Activated naive CD4-positive, alpha-beta T cell treated with anti-CD3 and anti-CD28 coated beads, Interleukin-2, amount 50 U/mL, for 24 hours (primary cell): ENCODE results near the gene NEK7.

Experiments used
- H3K27ac Mint-ChIP-seq: one replicate; pipeline ENCODE4 v1.8.0; 2021; ENCODE audit warnings: mild to moderate bottlenecking, mixed read lengths
- H3K27me3 Mint-ChIP-seq: one replicate; pipeline ENCODE4 v1.8.0; 2021; ENCODE audit warnings: mixed read lengths
- H3K36me3 Mint-ChIP-seq: one replicate; pipeline ENCODE4 v1.8.0; 2021; ENCODE audit warnings: mixed read lengths
- H3K4me1 Mint-ChIP-seq: one replicate; pipeline ENCODE4 v1.8.0; 2021; ENCODE audit warnings: mixed read lengths
- H3K4me3 Mint-ChIP-seq: one replicate; pipeline ENCODE4 v1.8.0; 2021; ENCODE audit warnings: mild to moderate bottlenecking, mixed read lengths
- H3K9me3 Mint-ChIP-seq: one replicate; pipeline ENCODE4 v1.8.0; 2021; ENCODE audit warnings: mixed read lengths

The NEK7 gene

DNA sequence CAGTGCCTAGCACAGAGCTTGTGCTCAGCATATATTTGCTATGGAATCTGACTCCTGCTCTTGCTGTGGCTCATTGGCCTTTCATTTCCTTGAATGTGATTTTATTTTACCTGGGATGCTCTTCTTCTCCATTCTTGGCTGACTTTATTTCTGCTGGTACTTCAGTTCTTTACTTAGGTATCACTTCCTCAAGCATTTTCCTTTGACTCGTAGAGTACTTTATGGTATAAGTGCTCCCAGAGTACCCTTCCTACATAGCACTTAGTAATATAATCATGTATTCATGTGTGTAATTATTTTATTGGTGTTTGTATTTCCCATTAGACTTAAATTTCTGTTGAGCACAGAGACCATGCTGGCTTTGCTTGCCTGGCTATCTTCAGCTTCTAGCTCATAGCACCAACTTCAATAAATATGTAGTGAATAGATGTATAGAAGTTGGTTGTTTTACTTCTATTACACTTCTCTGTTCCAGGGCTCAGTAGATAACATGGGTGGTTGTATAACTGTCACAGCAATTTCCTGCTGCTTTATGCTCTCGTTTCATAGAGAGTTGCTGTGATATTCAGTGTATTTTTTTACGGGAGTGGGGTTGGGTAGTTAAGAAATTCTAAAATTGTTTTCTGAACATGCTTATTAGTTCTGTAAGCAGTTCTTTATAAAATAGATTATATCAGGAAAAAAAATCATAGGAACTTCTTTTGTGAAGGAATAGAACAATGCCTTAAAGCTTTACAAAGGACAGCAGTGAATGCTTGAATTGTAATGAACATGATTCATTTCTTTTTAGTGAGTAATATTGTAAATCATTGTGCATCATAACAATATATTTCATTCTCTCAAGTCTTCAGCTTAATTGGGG lies 112.2 kb downstream of the NEK7 start:
- no peaks in the 10 kb centered on the region for H3K27me3 Mint-ChIP-seq
- no peaks in the 10 kb centered on the region for H3K9me3 Mint-ChIP-seq
- H3K36me3 Mint-ChIP-seq = peaks cover 2% of the 10 kb centered on the region
- no peak overlapping the region for H3K4me3 Mint-ChIP-seq
- H3K4me1 Mint-ChIP-seq = peaks cover 33% of the 10 kb centered on the region
- no peak overlapping the region for H3K27ac Mint-ChIP-seq

DNA sequence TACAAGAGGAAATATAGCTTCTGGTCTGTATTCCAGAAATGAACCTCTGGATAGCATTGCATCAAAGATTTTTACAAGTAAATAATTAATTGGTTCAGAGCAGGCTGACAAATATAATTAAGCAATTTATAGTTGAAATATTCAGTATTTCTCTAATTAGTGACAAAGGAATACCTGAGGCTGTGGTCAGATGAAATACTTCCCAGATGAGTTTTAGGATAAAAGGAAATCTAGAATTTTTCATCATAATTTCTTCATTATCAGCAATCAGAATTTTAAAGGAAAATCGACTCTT lies 112.8 kb downstream of the NEK7 start:
- Mint-ChIP-seq H3K27ac (no peak overlapping the region), H3K4me3 (no peak overlapping the region), H3K27me3 (no peaks in the 10 kb centered on the region), H3K9me3 (no peaks in the 10 kb centered on the region), H3K36me3 (no peaks in the 10 kb centered on the region), H3K4me1 (peaks cover 35% of the 10 kb centered on the region)

DNA sequence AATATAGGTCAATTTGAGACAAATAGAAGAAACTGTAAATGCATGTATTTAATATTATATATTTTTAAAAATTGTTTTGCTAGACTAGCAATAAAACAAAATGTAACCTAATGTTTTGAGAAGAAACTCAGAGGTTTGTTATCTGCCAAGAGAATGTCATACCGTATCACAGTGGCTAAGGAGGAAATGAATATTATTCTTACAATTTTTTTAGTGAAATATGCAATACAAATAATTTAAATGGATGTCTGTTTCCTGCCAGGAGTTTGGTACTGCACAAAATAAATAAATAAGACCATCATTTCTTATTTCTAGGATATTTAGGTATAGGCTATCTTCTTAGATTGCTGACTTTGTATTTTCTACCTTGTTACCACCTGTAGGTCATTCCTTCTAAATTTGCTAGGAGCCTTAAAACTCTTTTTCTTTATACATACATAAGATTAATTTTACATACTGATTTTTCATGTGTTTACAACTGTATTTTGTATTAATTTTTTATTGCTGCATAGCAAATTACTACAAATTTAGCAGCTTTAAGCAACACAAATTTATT lies 113.6 kb downstream of the NEK7 start:
- Mint-ChIP-seq H3K4me1 (peaks cover 29% of the 10 kb centered on the region), H3K4me3 (no peak overlapping the region), H3K27ac (no peak overlapping the region), H3K9me3 (no peaks in the 10 kb centered on the region), H3K36me3 (no peaks in the 10 kb centered on the region), H3K27me3 (no peaks in the 10 kb centered on the region)

DNA sequence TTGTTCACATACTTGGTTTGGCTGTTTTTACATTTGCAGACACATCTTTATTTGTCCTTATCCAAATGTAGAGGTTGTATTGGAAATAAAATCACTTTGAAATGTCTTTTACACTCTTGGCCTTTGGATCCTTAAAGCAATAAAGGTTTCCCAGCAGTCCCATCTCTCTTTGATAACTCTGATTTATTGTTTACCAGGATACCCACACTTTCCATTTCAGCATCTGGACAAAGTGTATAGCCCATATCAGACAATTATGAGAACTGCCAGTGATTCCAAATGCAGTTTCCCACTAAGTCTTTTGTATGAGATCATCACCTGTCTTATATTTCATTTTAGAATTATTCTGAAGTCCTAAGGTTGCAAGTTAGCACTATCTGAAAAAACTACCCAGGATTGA lies 114.7 kb downstream of the NEK7 start:
- Mint-ChIP-seq H3K4me1 (peaks cover 27% of the 10 kb centered on the region), H3K27ac (no peak overlapping the region), H3K9me3 (no peaks in the 10 kb centered on the region), H3K4me3 (no peak overlapping the region), H3K27me3 (no peaks in the 10 kb centered on the region), H3K36me3 (no peaks in the 10 kb centered on the region)

DNA sequence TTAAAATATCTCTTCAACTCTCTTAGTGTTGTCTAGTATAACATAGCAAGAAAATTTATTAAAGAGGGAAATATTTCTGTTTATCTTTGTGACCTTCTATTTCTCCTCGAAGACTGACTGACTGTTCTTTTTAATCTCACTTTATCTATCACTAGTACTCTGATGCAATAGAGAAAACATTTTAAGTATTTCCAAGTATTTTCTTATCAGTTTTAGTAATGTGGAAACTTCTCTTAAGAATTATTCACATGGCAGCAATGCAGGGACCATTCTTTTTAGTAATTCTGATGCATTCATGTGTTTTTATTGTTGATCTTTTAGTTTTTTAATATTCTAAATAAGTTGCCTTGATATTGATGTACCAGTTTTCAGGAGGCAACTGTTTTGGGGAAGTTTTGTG lies 115.7 kb downstream of the NEK7 start:
- no peaks in the 10 kb centered on the region for H3K9me3 Mint-ChIP-seq
- H3K4me3 Mint-ChIP-seq = no peak overlapping the region
- no peaks in the 10 kb centered on the region for H3K27me3 Mint-ChIP-seq
- peaks cover 27% of the 10 kb centered on the region for H3K4me1 Mint-ChIP-seq
- H3K36me3 Mint-ChIP-seq = no peaks in the 10 kb centered on the region
- H3K27ac Mint-ChIP-seq = no peak overlapping the region

DNA sequence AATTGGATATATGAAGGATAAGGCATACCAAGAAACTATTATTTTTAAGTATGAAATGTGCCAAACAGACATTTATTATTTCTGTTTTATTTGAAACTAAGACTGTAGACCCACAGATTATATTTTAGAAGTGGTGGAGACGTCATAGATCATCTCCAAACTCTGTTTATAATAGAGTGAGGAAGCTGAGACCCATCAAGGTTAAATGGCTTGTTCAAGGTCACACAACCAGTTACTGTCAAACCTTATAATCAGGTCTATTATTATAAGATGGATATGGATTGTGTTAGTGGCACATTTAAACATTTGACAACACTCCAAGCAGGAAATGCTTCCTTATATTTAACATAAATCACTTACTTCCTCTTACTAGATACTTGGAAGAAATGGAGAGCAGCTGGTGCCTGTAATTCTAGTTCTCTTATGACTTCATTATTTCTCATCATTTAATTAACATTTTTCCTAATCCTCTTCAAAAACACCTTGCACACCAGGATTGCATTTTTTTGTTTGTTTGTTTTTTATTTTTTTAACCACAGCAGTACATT lies 117.0 kb downstream of the NEK7 start:
- Mint-ChIP-seq H3K27ac (peak overlapping the region; percentile 35), H3K4me3 (no peak overlapping the region), H3K27me3 (no peaks in the 10 kb centered on the region), H3K4me1 (peaks cover 27% of the 10 kb centered on the region), H3K36me3 (no peaks in the 10 kb centered on the region), H3K9me3 (no peaks in the 10 kb centered on the region)

DNA sequence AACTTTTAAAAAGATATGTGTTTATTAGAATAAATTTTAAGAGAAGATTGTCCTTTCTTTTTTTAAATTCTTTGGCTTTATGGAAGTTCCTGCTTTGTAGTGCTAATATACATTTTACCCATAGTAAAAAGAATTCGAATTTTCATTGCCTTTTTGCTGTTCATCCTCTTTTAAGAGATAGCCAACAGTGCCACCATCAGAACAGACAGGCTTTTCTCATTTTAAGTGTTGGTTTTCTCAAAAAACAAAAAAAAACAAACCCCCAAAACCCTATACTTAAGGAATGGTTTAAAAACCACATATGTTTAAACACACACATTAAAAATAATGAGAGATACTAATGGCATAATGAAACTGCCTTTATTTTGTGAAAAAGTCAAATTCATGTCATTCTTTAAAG lies 118.8 kb downstream of the NEK7 start:
- no peak overlapping the region for H3K4me3 Mint-ChIP-seq
- no peaks in the 10 kb centered on the region for H3K9me3 Mint-ChIP-seq
- no peaks in the 10 kb centered on the region for H3K36me3 Mint-ChIP-seq
- H3K27me3 Mint-ChIP-seq = no peaks in the 10 kb centered on the region
- H3K4me1 Mint-ChIP-seq = peaks cover 27% of the 10 kb centered on the region
- H3K27ac Mint-ChIP-seq = no peak overlapping the region

DNA sequence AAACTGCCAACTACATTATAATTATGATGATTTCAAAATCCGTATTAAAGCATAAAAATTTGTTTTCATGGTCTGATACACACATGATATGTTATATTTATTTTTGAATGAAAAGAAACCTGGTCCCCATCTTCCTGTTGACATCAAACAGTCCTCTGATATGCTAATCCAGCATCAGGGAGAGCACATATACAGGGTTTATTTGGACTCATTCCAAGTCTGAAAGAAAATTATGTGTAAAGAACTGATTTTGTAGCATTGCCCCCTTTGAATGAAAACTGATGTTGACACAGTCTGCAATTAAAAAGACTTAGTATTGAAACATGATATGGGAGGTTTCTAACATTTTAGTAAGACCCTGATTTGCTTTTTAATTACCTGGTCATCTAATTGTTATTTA lies 119.4 kb downstream of the NEK7 start:
- H3K4me3 Mint-ChIP-seq = no peak overlapping the region
- no peaks in the 10 kb centered on the region for H3K9me3 Mint-ChIP-seq
- H3K36me3 Mint-ChIP-seq = no peaks in the 10 kb centered on the region

DNA sequence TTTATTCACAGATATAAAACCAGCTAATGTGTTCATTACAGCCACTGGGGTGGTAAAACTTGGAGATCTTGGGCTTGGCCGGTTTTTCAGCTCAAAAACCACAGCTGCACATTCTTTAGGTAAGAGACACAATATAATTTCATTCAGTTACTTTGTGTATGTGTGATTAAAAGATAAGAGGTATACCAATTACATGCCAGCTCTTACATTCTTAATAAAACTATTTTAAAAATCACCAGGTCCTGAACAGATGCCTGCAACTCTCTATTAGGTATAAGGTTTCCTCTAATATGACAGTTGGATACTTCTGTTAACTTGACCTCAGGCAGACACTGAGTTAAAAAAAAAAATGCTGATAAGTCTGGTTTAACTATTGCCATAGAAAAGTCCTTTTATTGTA lies 122.1 kb downstream of the NEK7 start:
- Mint-ChIP-seq H3K27ac (no peak overlapping the region), H3K9me3 (no peaks in the 10 kb centered on the region), H3K4me1 (peaks cover 17% of the 10 kb centered on the region), H3K4me3 (no peak overlapping the region), H3K27me3 (no peaks in the 10 kb centered on the region), H3K36me3 (peaks cover 5% of the 10 kb centered on the region)

More for the DNA sequence above, 119.4 kb downstream of the NEK7 start:
- Mint-ChIP-seq H3K27ac (no peak overlapping the region), H3K27me3 (no peaks in the 10 kb centered on the region), H3K4me1 (peaks cover 23% of the 10 kb centered on the region)

DNA sequence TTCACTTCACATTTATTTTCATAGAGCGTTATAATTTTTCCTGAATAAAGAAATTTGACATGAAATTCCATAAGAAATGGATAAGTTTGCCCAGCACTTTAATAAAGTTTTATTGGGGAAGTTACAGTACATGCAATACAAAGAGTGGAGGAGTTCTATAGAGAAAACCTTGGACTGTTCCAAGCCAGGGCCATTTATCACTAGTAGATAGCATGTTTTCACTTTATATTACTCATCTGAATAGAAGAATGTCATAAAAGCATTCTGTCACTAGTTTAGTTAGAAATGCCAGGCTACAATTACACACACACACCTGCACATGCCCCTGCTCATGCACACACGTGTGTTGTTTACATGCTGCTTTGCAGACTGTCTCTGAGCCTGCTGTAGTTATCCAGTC lies 123.3 kb downstream of the NEK7 start:
- peaks cover 14% of the 10 kb centered on the region for H3K4me1 Mint-ChIP-seq

DNA sequence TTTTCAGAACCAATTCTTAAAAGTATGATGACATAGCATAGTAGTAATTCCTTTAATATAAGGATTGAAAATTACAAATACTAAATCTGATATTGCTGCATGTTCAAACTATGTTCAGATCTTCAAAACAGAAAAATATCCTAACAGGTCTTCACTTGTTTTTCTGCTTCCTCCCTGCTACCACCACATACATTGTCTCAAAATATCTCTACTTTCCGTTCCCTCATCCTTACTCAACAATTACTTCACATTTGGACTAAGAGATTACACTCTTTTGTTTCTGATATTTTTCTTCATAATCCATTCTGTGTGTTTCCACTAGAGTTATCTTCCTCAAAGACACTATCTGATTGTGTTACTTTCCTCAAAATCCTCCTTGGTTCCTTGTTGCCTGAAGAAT lies 125.1 kb downstream of the NEK7 start:
- H3K27ac Mint-ChIP-seq = no peak overlapping the region
- H3K4me3 Mint-ChIP-seq = no peak overlapping the region
- no peaks in the 10 kb centered on the region for H3K27me3 Mint-ChIP-seq
- no peaks in the 10 kb centered on the region for H3K9me3 Mint-ChIP-seq
- H3K4me1 Mint-ChIP-seq = peaks cover 11% of the 10 kb centered on the region
- peaks cover 12% of the 10 kb centered on the region for H3K36me3 Mint-ChIP-seq

More for the DNA sequence above, 123.3 kb downstream of the NEK7 start:
- Mint-ChIP-seq H3K27me3 (no peaks in the 10 kb centered on the region), H3K36me3 (peaks cover 5% of the 10 kb centered on the region), H3K27ac (no peak overlapping the region), H3K4me3 (no peak overlapping the region), H3K9me3 (no peaks in the 10 kb centered on the region)

DNA sequence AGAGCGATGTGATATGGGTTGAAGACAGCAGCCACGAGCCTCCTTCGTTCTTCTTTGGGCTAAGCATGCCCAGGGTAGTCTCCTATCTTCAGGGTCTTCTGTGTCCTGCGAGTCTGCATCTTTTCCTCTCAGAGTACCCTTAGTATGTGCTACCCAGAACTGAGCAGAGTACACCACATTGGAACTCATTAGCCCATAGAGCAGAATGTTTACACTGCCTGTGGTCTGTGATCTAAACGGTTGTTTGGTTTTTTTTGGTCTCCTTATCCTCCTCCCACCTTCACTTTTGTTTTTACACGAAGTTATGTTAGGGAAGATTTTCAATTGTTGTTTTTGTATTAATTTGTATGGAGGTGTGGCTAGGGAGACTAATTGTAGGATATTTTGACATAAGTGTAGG lies 126.4 kb downstream of the NEK7 start:
- H3K9me3 Mint-ChIP-seq = no peaks in the 10 kb centered on the region
- H3K27me3 Mint-ChIP-seq = no peaks in the 10 kb centered on the region
- no peak overlapping the region for H3K4me3 Mint-ChIP-seq
- H3K4me1 Mint-ChIP-seq = peaks cover 15% of the 10 kb centered on the region
- H3K27ac Mint-ChIP-seq = peak overlapping the region; percentile 66
- peaks cover 12% of the 10 kb centered on the region for H3K36me3 Mint-ChIP-seq

DNA sequence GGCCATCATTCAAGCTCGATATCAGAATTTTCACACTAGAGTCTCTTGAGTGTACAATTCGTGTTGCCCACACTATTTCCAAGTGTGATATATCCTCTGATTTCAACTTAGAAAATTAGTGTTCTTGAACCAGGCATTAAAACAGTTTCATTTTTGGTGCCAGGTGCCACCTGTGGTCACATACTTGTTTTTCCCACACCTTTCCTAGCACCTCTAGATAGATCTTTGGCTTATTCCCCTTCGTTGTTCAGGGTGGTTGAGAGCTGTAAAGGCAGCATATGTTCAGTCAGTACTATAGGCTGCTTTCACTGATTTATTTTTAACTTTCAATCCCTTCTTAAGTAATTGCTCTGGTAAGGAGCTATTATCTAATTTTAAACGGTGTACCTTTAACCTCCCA lies 131.1 kb downstream of the NEK7 start:
- no peak overlapping the region for H3K27ac Mint-ChIP-seq
- peaks cover 21% of the 10 kb centered on the region for H3K4me1 Mint-ChIP-seq
- no peak overlapping the region for H3K4me3 Mint-ChIP-seq
- H3K9me3 Mint-ChIP-seq = no peaks in the 10 kb centered on the region
- peaks cover 8% of the 10 kb centered on the region for H3K36me3 Mint-ChIP-seq
- no peaks in the 10 kb centered on the region for H3K27me3 Mint-ChIP-seq

DNA sequence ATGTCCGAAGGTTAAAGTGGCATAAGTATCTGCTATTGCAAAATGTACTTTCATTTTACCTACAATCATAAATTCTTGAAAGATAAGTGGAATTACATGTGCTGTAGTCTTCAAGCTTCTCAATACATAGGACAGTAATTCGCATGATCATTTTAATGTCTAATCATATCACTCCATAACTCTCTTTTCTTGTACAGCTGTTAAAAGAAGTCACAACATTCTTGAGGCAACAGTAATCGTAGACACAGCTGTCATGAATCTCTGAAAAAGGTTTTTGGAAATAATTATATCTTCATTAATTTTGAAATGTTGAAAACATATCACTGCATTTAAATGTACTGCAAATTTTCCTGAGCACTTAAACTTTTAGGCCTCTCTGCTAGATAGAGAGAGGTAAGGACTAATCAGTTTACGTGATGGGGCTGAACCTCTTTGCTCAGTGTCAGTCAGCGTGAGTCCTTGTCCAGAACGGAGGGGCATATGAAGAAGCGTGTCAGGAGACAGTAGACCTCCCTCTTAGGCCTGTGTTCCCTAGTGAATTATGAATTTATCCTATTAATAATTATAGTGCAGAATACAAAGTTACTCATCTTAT lies 133.4 kb downstream of the NEK7 start:
- H3K27me3 Mint-ChIP-seq = no peaks in the 10 kb centered on the region
- H3K27ac Mint-ChIP-seq = no peak overlapping the region
- peaks cover 21% of the 10 kb centered on the region for H3K4me1 Mint-ChIP-seq
- no peaks in the 10 kb centered on the region for H3K9me3 Mint-ChIP-seq
- no peak overlapping the region for H3K4me3 Mint-ChIP-seq
- peaks cover 7% of the 10 kb centered on the region for H3K36me3 Mint-ChIP-seq

DNA sequence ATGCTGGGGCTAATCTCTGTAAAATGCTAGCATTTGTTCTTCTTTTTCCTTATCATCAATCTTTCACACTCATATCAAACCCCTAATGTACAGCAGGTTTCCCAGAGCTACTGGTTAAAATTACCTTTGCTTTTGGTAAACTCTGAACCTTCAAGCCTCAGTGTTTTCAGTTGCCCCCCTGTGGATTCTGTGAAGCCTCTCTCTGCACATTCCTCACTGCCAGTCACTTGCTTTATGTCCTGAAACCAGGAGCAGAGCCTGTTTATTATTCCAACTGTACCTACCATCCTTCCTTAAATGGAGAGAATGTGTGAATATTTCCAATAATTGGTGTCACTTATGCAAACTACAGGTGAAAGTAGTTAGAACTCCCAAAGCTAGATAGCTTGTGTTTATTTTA lies 134.2 kb downstream of the NEK7 start:
- no peak overlapping the region for H3K27ac Mint-ChIP-seq
- no peaks in the 10 kb centered on the region for H3K27me3 Mint-ChIP-seq
- H3K4me3 Mint-ChIP-seq = no peak overlapping the region
- peaks cover 21% of the 10 kb centered on the region for H3K4me1 Mint-ChIP-seq
- no peaks in the 10 kb centered on the region for H3K9me3 Mint-ChIP-seq
- peaks cover 4% of the 10 kb centered on the region for H3K36me3 Mint-ChIP-seq

DNA sequence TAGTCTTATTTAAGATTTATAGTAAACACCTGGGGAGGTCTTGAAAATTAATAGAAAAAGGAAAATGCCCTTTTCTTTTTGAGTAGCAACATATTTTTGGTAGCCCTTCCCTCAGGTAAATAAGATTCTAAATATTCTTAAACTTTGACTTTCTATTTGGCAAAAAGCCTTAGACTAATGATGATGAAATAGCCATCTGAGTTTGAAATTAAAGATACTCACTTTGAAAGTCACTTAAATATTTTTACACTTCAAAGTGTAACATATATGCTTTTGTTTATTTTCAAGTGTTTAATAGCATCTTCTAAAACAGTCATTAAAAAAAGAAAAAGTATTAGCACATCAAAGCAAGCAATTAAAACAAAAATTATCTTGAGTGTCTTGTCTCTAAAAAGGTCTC lies 135.1 kb downstream of the NEK7 start:
- H3K27ac Mint-ChIP-seq = no peak overlapping the region
- no peaks in the 10 kb centered on the region for H3K27me3 Mint-ChIP-seq
- H3K36me3 Mint-ChIP-seq = no peaks in the 10 kb centered on the region
- H3K9me3 Mint-ChIP-seq = no peaks in the 10 kb centered on the region
- H3K4me1 Mint-ChIP-seq = peaks cover 21% of the 10 kb centered on the region
- H3K4me3 Mint-ChIP-seq = no peak overlapping the region
